ENCODE data around the gene TSPAN5. TPM values are rescaled to one million over a fixed set of nuclear protein-coding genes. Genes with fewer than 3 reads are reported as not detected.

Gene TSPAN5
- total RNA-seq, 1 donor from 2014 or later = 1.7 TPM

- Histone ChIP-seq H3K4me1 (no peaks in the 10 kb centered on the region), H3K4me3 (no peak overlapping the region), H3K9me3 (replicated peaks) (no peaks in the 10 kb centered on the region), H3K27me3 (ENCODE audit: low read depth) (peaks cover 20% of the 10 kb centered on the region), H3K36me3 (no peaks in the 10 kb centered on the region), H3K27ac (replicated peaks) (no peak overlapping the region)
- no peak for TF ChIP-seq CTCF (IDR thresholded peaks at IDR 0.05; ENCODE audit: borderline replicate concordance)
- intact Hi-C loops (cut with micrococcal nuclease) = no loop called here
- DNase-seq = no peak
These were observed 14.3 kb upstream of the TSPAN5 start for GRCh38 chr4:98672583-98673287.

- H3K9me3 ChIP-seq (replicated peaks) = no peaks in the 10 kb centered on the region
- no peak overlapping the region for H3K4me3 ChIP-seq
- H3K27ac ChIP-seq (replicated peaks) = no peak overlapping the region
- no peak for DNase-seq
- intact Hi-C loops (cut with micrococcal nuclease) = no loop called here
- no peak for TF ChIP-seq CTCF (IDR thresholded peaks at IDR 0.05; ENCODE audit: borderline replicate concordance)
- H3K36me3 ChIP-seq = no peaks in the 10 kb centered on the region
- peaks cover 20% of the 10 kb centered on the region for H3K27me3 ChIP-seq (ENCODE audit: low read depth)
- H3K4me1 ChIP-seq = no peaks in the 10 kb centered on the region
These were observed 12.7 kb upstream of the TSPAN5 start for GRCh38 chr4:98671131-98671530.

GRCh38 chr4:98670186-98670585, 11.8 kb upstream of the TSPAN5 start:
- Histone ChIP-seq H3K27me3 (ENCODE audit: low read depth) (peaks cover 20% of the 10 kb centered on the region), H3K4me1 (no peaks in the 10 kb centered on the region), H3K4me3 (no peak overlapping the region), H3K27ac (replicated peaks) (no peak overlapping the region), H3K9me3 (replicated peaks) (no peaks in the 10 kb centered on the region), H3K36me3 (no peaks in the 10 kb centered on the region)
- no peak for DNase-seq
- intact Hi-C loops (cut with micrococcal nuclease) = no loop called here
- TF ChIP-seq CTCF (IDR thresholded peaks at IDR 0.05; ENCODE audit: borderline replicate concordance) = no peak

GRCh38 chr4:98669577-98669976, 11.2 kb upstream of the TSPAN5 start:
- no peak for DNase-seq
- Histone ChIP-seq H3K4me1 (no peaks in the 10 kb centered on the region), H3K27ac (replicated peaks) (no peak overlapping the region), H3K4me3 (no peak overlapping the region), H3K27me3 (ENCODE audit: low read depth) (peaks cover 20% of the 10 kb centered on the region), H3K9me3 (replicated peaks) (no peaks in the 10 kb centered on the region), H3K36me3 (no peaks in the 10 kb centered on the region)
- intact Hi-C loops (cut with micrococcal nuclease) = no loop called here
- no peak for TF ChIP-seq CTCF (IDR thresholded peaks at IDR 0.05; ENCODE audit: borderline replicate concordance)

GRCh38 chr4:98664959-98665358, 6.5 kb upstream of the TSPAN5 start:
- Histone ChIP-seq H3K36me3 (no peaks in the 10 kb centered on the region), H3K27me3 (ENCODE audit: low read depth) (no peaks in the 10 kb centered on the region), H3K4me3 (no peak overlapping the region), H3K27ac (replicated peaks) (no peak overlapping the region), H3K4me1 (peaks cover 8% of the 10 kb centered on the region), H3K9me3 (replicated peaks) (no peaks in the 10 kb centered on the region)
- no peak for DNase-seq
- no peak for TF ChIP-seq CTCF (IDR thresholded peaks at IDR 0.05; ENCODE audit: borderline replicate concordance)
- intact Hi-C loops (cut with micrococcal nuclease) = no loop called here

Measured in left ventricle myocardium inferior (tissue), 1 donor.